Stimulated activated CD4-positive, alpha-beta T cell treated with anti-CD3 and anti-CD28 coated beads, Interleukin-12 subunit alpha, Interleukin-12 subunit beta, amount 100 ng/mL, for 48 hours (primary cell): Measurements from ENCODE around the gene TIMM50.
"Not testable (repeated sequence)": the region's sequence is repeated elsewhere in the genome, so short reads cannot be mapped to it uniquely, and the experiment has no call there.

Experiments
- DNase-seq, 3 donors: peaks; one replicate each; pipeline ENCODE4 v3.0.0-alpha.2; 2020; ENCODE audit warnings: low read depth in 2 of 3, low spot score in 1 of 3

Gene TIMM50

GRCh38 chr19:39480337-39481228 is at the start of gene TIMM50:
TIMM50 (plus strand) TSS chr19:39480838; CDS start chr19:39480854, 16 bp downstream.
- DNase-seq, result peak; percentile 95 to 99 (median 98)

- no peak for DNase-seq
Measured at GRCh38 chr19:39432677-39433025, 48.0 kb upstream of the TIMM50 start.

- no peak for DNase-seq
Measured at GRCh38 chr19:39433480-39434079, 47.1 kb upstream of the TIMM50 start.

GRCh38 chr19:39434123-39435076 is 46.2 kb upstream of the TIMM50 start:
- no peak for DNase-seq

GRCh38 chr19:39435499-39436349 is 44.9 kb upstream of the TIMM50 start, which contains the start of gene RPS16:
RPS16 (minus strand) TSS chr19:39435949; CDS start chr19:39435895, 54 bp downstream.
- DNase-seq, result peak; percentile 99

GRCh38 chr19:39436350-39436716 is 44.3 kb upstream of the TIMM50 start:
- DNase-seq, result no peak

GRCh38 chr19:39438270-39438934 is 42.2 kb upstream of the TIMM50 start:
- DNase-seq, result no peak

GRCh38 chr19:39444598-39445195 is 35.9 kb upstream of the TIMM50 start:
- DNase-seq, result no peak

- peak; percentile 95 to 98 (median 97) for DNase-seq
Measured at GRCh38 chr19:39445196-39446111, 35.2 kb upstream of the TIMM50 start, which contains the start of gene SUPT5H. SUPT5H (plus strand) TSS chr19:39445582; CDS start chr19:39445891, 309 bp downstream.

- DNase-seq, result no peak
Measured at GRCh38 chr19:39446365-39447084, 34.1 kb upstream of the TIMM50 start.

- no peak for DNase-seq
Measured at GRCh38 chr19:39448271-39448670, 32.4 kb upstream of the TIMM50 start.

- DNase-seq, result no peak
Measured at GRCh38 chr19:39449116-39449797, 31.4 kb upstream of the TIMM50 start.

GRCh38 chr19:39451257-39451656 is 29.4 kb upstream of the TIMM50 start:
- DNase-seq, result not testable (repeated sequence)

- no peak for DNase-seq
Measured at GRCh38 chr19:39463403-39463802, 17.2 kb upstream of the TIMM50 start.

GRCh38 chr19:39465956-39466747 is 14.5 kb upstream of the TIMM50 start:
- no peak for DNase-seq

- no peak for DNase-seq
Measured at GRCh38 chr19:39467941-39468340, 12.7 kb upstream of the TIMM50 start.
